Stimulated activated CD4-positive, alpha-beta T cell treated with anti-CD3 and anti-CD28 coated beads, Interleukin-15, amount 100 ng/mL, for 48 hours (primary cell): Measurements from ENCODE around the gene TEAD1.
A peak's percentile ranks its signal among the peaks of the same experiment; 100 is the strongest.

ENCODE experiments used
- DNase-seq, 2 donors: peaks; one replicate each; pipeline ENCODE4 v3.0.0-alpha.2; 2020; ENCODE audit warnings: low read depth in 2 of 2

TEAD1 gene

GRCh38 chr11:12673924-12674570 lies at the start of gene TEAD1:
TSS of gene TEAD1 (plus strand) at chr11:12674421.
- DNase-seq: peak; percentile 68 to 81

GRCh38 chr11:12624595-12624994 lies 49.6 kb upstream of the TEAD1 start:
- DNase-seq: no peak

- no peak for DNase-seq
Measured at GRCh38 chr11:12625438-12626071, 48.7 kb upstream of the TEAD1 start.

- DNase-seq: no peak
Measured at GRCh38 chr11:12626616-12627015, 47.6 kb upstream of the TEAD1 start.

- DNase-seq: no peak
Measured at GRCh38 chr11:12628314-12628713, 45.9 kb upstream of the TEAD1 start.

GRCh38 chr11:12629601-12630313 lies 44.5 kb upstream of the TEAD1 start:
- no peak for DNase-seq

GRCh38 chr11:12631651-12632050 lies 42.6 kb upstream of the TEAD1 start:
- no peak for DNase-seq

GRCh38 chr11:12634329-12634728 lies 39.9 kb upstream of the TEAD1 start:
- no peak for DNase-seq

GRCh38 chr11:12636871-12637410 lies 37.3 kb upstream of the TEAD1 start:
- DNase-seq: no peak

- no peak for DNase-seq
Measured at GRCh38 chr11:12639388-12639787, 34.8 kb upstream of the TEAD1 start.

- DNase-seq: no peak
Measured at GRCh38 chr11:12640355-12640754, 33.9 kb upstream of the TEAD1 start.

GRCh38 chr11:12640926-12641849 lies 33.0 kb upstream of the TEAD1 start:
- no peak for DNase-seq

- no peak for DNase-seq
Measured at GRCh38 chr11:12642040-12642439, 32.2 kb upstream of the TEAD1 start.

GRCh38 chr11:12642806-12643428 lies 31.3 kb upstream of the TEAD1 start:
- no peak for DNase-seq

- no peak for DNase-seq
Measured at GRCh38 chr11:12646478-12646877, 27.7 kb upstream of the TEAD1 start.

- no peak for DNase-seq
Measured at GRCh38 chr11:12653729-12654128, 20.5 kb upstream of the TEAD1 start.

- DNase-seq: no peak
Measured at GRCh38 chr11:12655842-12656241, 18.4 kb upstream of the TEAD1 start.

- DNase-seq: no peak
Measured at GRCh38 chr11:12657336-12657735, 16.9 kb upstream of the TEAD1 start.

GRCh38 chr11:12657981-12658380 lies 16.2 kb upstream of the TEAD1 start:
- DNase-seq: no peak

GRCh38 chr11:12662101-12662689 lies 12.0 kb upstream of the TEAD1 start:
- no peak for DNase-seq

GRCh38 chr11:12664385-12664784 lies 9.8 kb upstream of the TEAD1 start:
- DNase-seq: no peak
